Smooth muscle cell (in vitro differentiated cells): ENCODE data around the gene EYA4. TPM values are rescaled to one million over a fixed set of nuclear protein-coding genes. Genes with fewer than 3 reads are reported as not detected.

Experiments
- DNase-seq: peaks from one replicate; lab custom pipeline; 2025; ENCODE audit not compliant: unreplicated experiment; lab: John Stamatoyannopoulos, UW
- H2AFZ ChIP-seq: fragments of 200-600 bp; sonication (generic); 2 replicates; pipeline ENCODE4 v1.6.0; 2016; ENCODE audit warnings: antibody characterized with exemption, low read depth, mild to moderate bottlenecking
- H3F3A ChIP-seq: fragments of 200-600 bp; sonication (generic); 2 replicates; pipeline ENCODE4 v1.6.0; 2017; ENCODE audit warnings: antibody characterized with exemption, low read depth
- H3K27ac ChIP-seq: fragments of 200-600 bp; sonication (generic); 2 replicates; pipeline ENCODE4 v1.5.1; 2016; ENCODE audit warnings: low read depth, mild to moderate bottlenecking
- H3K27me3 ChIP-seq: fragments of 200-600 bp; sonication (generic); 2 replicates; pipeline ENCODE4 v1.6.1; 2016; ENCODE audit warnings: low read depth, mild to moderate bottlenecking
- H3K36me3 ChIP-seq: fragments of 200-600 bp; sonication (generic); 2 replicates; pipeline ENCODE4 v1.5.1; 2016; ENCODE audit warnings: low read depth
- H3K4me1 ChIP-seq: fragments of 200-600 bp; sonication (generic); 2 replicates; pipeline ENCODE4 v1.5.1; 2016; ENCODE audit warnings: low read depth
- H3K4me2 ChIP-seq: fragments of 200-600 bp; sonication (generic); 2 replicates; pipeline ENCODE4 v1.6.0; 2016; ENCODE audit warnings: mild to moderate bottlenecking
- H3K4me3 ChIP-seq: fragments of 200-600 bp; sonication (generic); 2 replicates; pipeline ENCODE4 v1.5.1; 2016; ENCODE audit warnings: mild to moderate bottlenecking
- H3K79me2 ChIP-seq: fragments of 200-600 bp; sonication (generic); 2 replicates; pipeline ENCODE4 v1.6.0; 2016; ENCODE audit warnings: low read depth, mild to moderate bottlenecking
- H3K9ac ChIP-seq: fragments of 200-600 bp; sonication (generic); 2 replicates; pipeline ENCODE4 v1.6.0; 2016; ENCODE audit warnings: low read depth
- H3K9me3 ChIP-seq: fragments of 200-600 bp; sonication (generic); replicated peaks from 2 replicates; pipeline ENCODE4 v1.5.1; 2016; ENCODE audit warnings: low read depth
- H4K20me1 ChIP-seq: fragments of 200-600 bp; sonication (generic); 2 replicates; pipeline ENCODE4 v1.6.0; 2016; ENCODE audit warnings: low read depth
- CTCF ChIP-seq: fragments of 200-600 bp; sonication (generic); IDR thresholded peaks from 2 replicates; pipeline ENCODE4 v1.5.1; 2017; ENCODE audit warnings: borderline replicate concordance, mild to moderate bottlenecking, antibody characterized with exemption; ENCODE audit not compliant: insufficient read depth, poor library complexity, severe bottlenecking
- WGBS: methylation state at CpG from one replicate; pipeline ENCODE4 v1.1.7; 2016; ENCODE audit warnings: low lambda C conversion rate; 5-methylcytosine and 5-hydroxymethylcytosine counted together
- polyA plus RNA-seq: library from polyadenylated mRNA; unstranded; fragments of >200 nt; fragmentation: Nextera tagmentation; extraction: Ambion mirVana; gene quantifications from 2 replicates; pipeline ENCODE4 v1.2.1, GENCODE V29; 2016
- total RNA-seq: library from RNA; depleted of rRNA; stranded (reverse); fragments of >200 nt; gene quantifications from 2 replicates; pipeline ENCODE4 v1.2.3, GENCODE V29; 2014

EYA4 gene
- total and polyA plus RNA-seq, 2 experiments from 2014 or later: 1.3 TPM; not detected in 1

DNA sequence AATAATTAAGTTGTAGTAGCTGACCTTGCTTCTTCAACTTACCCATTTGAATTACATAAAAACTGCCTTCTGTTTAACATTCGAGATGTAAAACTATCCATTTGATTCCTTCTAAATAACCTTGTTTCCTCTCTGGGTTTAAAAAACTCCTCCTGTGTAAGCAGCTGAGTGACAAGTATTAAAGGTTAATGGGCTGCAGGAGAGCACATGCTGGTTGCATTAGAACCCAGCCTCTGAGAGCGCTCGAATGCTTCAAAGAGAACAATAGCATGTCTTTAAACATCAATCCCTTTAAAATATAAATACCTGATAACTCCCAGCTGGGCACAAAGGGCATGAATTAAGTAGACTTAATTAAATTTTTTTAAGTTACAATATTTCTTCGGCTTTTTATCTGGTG is 215.8 kb downstream of the EYA4 start:
- 77% methylated on average over 4 of the region's 4 CpGs for WGBS

DNA sequence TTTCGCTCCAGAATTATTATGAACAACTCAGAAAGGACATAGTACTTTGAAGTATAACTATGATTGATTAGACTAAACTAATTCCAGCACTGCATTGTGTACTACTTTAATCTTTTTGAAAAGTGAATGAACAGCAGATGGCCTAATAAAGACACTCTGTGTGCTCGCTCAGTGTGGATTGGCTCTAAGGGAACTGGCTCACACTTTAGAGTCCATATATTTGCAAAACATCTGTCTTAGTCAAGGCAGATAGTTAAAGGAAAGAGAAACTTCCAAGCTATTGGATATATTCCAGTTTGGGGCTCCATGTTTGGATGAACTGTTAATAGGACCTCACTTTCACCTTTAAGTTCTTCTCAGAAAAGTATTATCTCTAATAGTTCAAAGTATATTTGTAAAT is 218.9 kb downstream of the EYA4 start:
- no peak for TF ChIP-seq CTCF
- WGBS: 71% methylated on average over 2 of the region's 2 CpGs
- Histone ChIP-seq H3K27me3 (peaks cover 20% of the 10 kb centered on the region), H2AFZ (no peak overlapping the region), H3K4me3 (no peak overlapping the region), H3F3A (no peaks in the 10 kb centered on the region), H3K36me3 (no peaks in the 10 kb centered on the region), H3K9ac (no peak overlapping the region), H4K20me1 (no peaks in the 10 kb centered on the region), H3K9me3 (no peaks in the 10 kb centered on the region), H3K4me1 (peaks cover 47% of the 10 kb centered on the region), H3K4me2 (no peak overlapping the region), H3K27ac (no peak overlapping the region), H3K79me2 (no peaks in the 10 kb centered on the region)
- DNase-seq: no peak

More for the DNA sequence above, 215.8 kb downstream of the EYA4 start:
- no peaks in the 10 kb centered on the region for H4K20me1 ChIP-seq
- TF ChIP-seq CTCF: no peak
- H3K4me2 ChIP-seq: no peak overlapping the region
- H3K4me3 ChIP-seq: no peak overlapping the region
- H3K27ac ChIP-seq: no peak overlapping the region
- no peak overlapping the region for H3K9ac ChIP-seq
- H3K4me1 ChIP-seq: peaks cover 46% of the 10 kb centered on the region
- no peak for DNase-seq
- no peak overlapping the region for H2AFZ ChIP-seq
- no peaks in the 10 kb centered on the region for H3K36me3 ChIP-seq
- H3K27me3 ChIP-seq: peaks cover 19% of the 10 kb centered on the region
- no peaks in the 10 kb centered on the region for H3K9me3 ChIP-seq
- no peaks in the 10 kb centered on the region for H3K79me2 ChIP-seq
- no peaks in the 10 kb centered on the region for H3F3A ChIP-seq

DNA sequence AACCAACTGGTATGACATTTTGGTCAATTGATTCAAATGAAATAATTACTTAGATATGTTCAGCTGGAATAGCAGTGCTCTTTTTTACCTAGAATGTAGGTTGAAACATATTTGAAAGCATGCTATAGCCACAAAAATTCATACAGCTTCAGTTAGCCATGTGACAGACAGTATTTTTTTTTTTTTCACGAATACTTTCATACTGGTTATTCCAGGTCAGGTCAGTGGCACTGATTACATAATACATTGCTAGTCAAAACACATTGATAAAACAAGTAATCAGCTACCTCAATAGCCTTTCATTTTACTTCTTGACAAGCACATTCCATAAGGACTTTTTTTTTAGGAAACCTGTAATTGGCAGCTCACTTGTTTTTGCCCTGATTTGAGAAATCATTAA is 222.6 kb downstream of the EYA4 start:
- peaks cover 11% of the 10 kb centered on the region for H3K27me3 ChIP-seq
- H3K36me3 ChIP-seq: no peaks in the 10 kb centered on the region
- H3K79me2 ChIP-seq: no peaks in the 10 kb centered on the region
- WGBS: 100% methylated on average over 1 of the region's 1 CpG
- no peak for DNase-seq
- no peak overlapping the region for H3K9ac ChIP-seq
- no peak overlapping the region for H3K27ac ChIP-seq
- no peaks in the 10 kb centered on the region for H4K20me1 ChIP-seq
- peaks cover 25% of the 10 kb centered on the region for H3K4me1 ChIP-seq
- H2AFZ ChIP-seq: no peak overlapping the region
- TF ChIP-seq CTCF: no peak
- H3K9me3 ChIP-seq: no peaks in the 10 kb centered on the region
- H3K4me2 ChIP-seq: no peak overlapping the region
- no peak overlapping the region for H3K4me3 ChIP-seq
- H3F3A ChIP-seq: no peaks in the 10 kb centered on the region

- H3K79me2 ChIP-seq: no peaks in the 10 kb centered on the region
- H3K4me2 ChIP-seq: no peak overlapping the region
- WGBS: 67% methylated on average over 4 of the region's 4 CpGs
- TF ChIP-seq CTCF: no peak
- no peak overlapping the region for H2AFZ ChIP-seq
- no peaks in the 10 kb centered on the region for H3K9me3 ChIP-seq
- DNase-seq: no peak
- H3K27ac ChIP-seq: no peak overlapping the region
- no peak overlapping the region for H3K9ac ChIP-seq
- H3K4me3 ChIP-seq: no peak overlapping the region
- H4K20me1 ChIP-seq: no peaks in the 10 kb centered on the region
- no peaks in the 10 kb centered on the region for H3F3A ChIP-seq
- no peaks in the 10 kb centered on the region for H3K36me3 ChIP-seq
- H3K27me3 ChIP-seq: peaks cover 11% of the 10 kb centered on the region
- peaks cover 12% of the 10 kb centered on the region for H3K4me1 ChIP-seq
Measured at GRCh38 chr6:133466680-133467079, 225.5 kb downstream of the EYA4 start.
